ENCODE measurements around the gene GGT6.
A peak's percentile ranks its signal among the peaks of the same experiment; 100 is the strongest.

GGT6 gene

DNA sequence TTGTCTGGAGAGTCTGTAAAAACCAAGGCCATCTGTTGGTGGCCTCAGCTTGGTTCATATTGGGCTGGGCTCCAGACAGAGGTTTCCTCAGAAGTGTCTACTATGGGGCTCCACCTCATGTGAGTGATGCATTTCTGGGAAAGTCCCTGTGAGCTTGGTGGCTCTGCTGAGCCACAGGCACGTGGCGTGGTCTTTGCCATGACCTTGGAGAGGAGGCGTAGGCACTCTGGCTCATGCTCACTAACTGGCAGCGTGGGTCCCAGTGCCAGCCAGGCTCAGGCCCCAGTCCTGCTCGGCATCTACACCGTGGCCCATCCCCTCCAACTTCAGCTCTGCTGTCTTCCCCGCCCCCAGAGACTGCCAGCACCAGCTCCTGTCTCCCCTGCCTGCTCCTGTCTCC lies 13.3 kb upstream of the GGT6 start:
- no peak for DNase-seq (ENCODE audit: low spot score)

DNA sequence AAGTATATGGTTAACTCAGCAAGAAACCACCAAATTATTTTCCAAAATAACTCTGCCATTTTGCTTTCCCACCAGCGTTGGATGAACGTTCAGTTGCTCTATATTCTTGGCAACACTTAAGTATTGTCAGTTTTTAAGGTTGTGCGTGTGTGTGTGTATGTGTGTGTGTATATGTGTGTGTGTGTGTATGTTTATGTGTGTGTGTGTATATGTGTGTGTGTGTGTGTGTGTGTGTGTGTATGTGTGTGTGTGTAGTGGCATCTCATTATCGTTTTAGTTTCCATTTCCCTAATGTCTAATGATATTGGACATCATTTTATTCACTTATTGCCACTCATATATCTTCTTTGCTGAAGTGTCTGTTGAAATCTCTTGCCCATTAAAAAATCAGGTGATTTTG lies 12.7 kb upstream of the GGT6 start:
- no peak for DNase-seq (ENCODE audit: low spot score)

DNA sequence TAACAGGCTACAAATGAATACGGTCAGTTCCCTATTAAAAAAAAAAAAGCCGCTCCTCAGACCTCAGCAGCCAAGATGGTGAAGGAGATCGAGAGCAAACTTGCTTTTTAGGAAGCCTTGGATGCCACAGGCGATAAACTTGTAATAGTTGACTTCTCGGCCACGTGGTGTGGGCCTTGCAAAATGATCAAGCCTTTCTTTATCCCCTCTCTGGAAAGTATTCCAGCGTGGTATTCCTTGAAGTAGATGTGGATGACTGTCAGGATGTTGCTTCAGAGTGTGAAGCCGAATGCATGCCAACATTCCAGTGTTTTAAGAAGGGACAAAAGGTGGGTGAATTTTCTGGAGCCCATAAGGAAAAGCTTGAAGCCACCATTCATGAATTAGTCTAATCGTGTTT lies 11.8 kb upstream of the GGT6 start:
- DNase-seq (ENCODE audit: low spot score) = no peak

DNA sequence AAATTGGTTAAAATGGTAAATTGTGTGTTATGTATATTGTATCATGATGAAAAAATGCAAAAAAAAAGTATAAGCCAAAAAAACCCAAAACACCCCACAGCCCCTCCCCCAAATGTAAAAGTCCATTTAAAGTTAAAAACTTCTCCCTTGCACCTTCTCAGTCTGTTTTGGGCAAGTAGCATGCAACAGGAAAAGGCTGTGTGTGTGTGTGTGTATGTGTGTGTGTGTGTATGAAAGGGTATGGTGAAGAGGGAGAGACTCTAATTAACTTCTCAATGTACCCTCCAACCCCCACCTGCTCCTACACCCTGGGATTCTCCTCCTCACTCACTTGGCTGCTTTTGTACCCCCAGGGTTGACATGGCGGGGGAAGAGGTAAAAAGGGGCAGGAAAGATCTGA lies 9.2 kb upstream of the GGT6 start:
- DNase-seq (ENCODE audit: low spot score) = no peak

GRCh38 chr17:4566785-4567184 lies 6.4 kb upstream of the GGT6 start:
- DNase-seq (ENCODE audit: low spot score) = peak; percentile 60

GRCh38 chr17:4565209-4566141 lies 5.1 kb upstream of the GGT6 start:
- peak; percentile 79 for DNase-seq (ENCODE audit: low spot score)

- peak; percentile 46 for DNase-seq (ENCODE audit: low spot score)
Measured at GRCh38 chr17:4562015-4562969, 1.9 kb upstream of the GGT6 start.

GRCh38 chr17:4560837-4561256 lies 470 bp upstream of the GGT6 start:
- no peak for DNase-seq (ENCODE audit: low spot score)

GRCh38 chr17:4559966-4560365 lies 411 bp downstream of the GGT6 start:
- no peak for DNase-seq (ENCODE audit: low spot score)

- DNase-seq (ENCODE audit: low spot score) = no peak
Measured at GRCh38 chr17:4559139-4559791, 1.1 kb downstream of the GGT6 start.

DNA sequence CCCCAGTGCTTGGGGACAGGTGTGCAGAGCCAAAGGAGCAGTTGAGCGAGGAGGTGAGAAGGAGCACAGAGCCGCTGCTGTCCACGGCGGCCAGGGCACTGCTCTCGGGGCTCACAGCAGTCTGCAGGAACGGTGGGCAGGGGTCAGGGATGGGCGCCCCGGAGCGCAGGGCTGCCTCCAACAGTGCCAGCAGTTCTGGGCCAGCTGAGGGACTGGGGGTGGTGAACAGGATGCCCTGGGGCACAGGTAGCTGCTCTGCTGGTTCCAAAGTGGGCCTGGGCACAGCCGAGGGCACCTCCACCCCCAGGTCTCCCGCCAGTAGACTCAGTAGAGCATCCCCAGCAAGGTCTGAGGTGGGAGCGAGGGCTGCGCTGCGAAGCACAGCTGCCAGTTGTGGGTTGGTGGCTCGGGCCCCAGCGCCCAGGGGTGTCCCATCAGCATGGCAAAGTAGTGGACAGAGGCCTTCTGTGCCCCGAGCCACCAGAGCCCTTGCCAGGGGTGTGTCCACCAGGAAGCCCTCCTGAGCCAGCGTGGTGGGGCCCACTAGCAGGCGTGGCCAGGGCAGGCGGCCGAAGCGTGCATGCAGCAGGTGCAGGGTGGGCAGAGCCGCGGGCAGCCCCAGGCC lies 1.9 kb downstream of the GGT6 start:
- no peak for DNase-seq (ENCODE audit: low spot score)

GRCh38 chr17:4557626-4558346 lies 2.6 kb downstream of the GGT6 start:
- no peak for DNase-seq (ENCODE audit: low spot score)

GRCh38 chr17:4556996-4557395 lies 3.4 kb downstream of the GGT6 start:
- no peak for DNase-seq (ENCODE audit: low spot score)

GRCh38 chr17:4555873-4556759 lies 4.3 kb downstream of the GGT6 start:
- no peak for DNase-seq (ENCODE audit: low spot score)

DNA sequence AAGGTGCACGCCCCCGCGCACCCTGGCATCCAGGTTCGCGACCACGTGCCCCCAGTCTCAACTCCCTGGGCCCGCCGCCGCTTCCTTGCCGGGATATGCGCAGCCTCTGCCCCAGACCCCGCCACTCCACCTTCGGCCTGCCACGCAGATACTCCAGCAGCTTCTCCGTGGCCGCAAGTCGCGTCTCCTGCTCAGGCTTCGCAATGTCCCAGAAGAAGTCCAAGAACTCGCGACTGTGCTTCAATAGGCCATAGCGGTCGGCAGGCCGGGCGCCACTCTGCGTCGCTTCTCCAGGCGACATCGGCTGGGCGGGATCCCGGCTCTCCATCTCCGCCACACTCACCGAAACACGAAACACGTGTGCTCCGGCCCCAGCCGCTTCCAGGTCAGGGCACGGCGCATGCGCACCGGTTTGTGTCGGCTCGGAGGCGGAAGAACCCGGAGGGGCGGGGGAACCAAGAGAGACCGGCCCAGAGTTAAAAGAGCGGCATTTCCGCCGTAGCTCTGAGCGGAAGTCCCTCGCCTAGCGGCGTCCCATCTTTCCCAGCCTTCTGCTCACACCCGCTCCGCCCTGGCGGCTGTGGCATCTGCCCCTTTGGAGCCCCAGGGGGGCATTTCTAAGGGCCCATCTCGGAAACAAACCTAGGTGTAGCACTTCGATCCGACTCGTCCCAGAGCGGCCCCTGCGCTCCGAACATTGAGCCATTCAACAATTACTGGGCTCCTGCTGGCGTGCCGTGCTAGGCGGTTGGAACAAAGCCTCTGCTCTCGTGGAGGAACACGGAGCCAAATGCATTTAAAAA lies 5.2 kb downstream of the GGT6 start, which contains the start of gene MYBBP1A:
Gene MYBBP1A (minus strand): TSS at position 388 of the 803 bp plus-strand sequence. CDS start 60 bp downstream, at position 328.
- DNase-seq (ENCODE audit: low spot score) = peak; percentile 98

DNA sequence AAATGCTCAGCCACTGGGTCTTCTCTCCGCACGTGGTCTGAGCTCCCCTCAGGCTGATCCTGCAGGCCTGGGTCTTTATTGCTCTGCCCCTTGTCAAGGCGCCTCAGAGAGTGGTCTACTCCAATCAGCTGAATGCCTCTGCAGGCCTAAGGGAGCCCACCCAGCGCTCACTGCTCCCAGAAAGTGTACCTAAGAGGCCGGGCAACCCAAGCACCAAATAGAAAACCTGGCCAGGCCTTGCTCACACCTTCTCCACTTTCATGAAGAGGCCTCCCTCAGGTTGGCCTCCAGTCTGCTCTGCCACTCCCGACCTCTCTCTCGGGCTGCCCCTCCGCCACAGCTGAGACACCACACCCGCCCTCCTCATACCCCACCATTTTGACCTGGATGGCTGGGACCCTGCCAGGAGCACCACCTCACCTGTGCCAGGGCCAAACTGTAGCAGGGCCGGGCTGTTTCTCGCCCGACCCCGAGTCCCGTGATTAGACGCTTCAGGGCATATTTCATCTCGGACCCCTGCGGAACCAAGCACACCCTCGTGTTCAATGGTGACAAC lies 5.9 kb downstream of the GGT6 start:
- DNase-seq (ENCODE audit: low spot score) = no peak

- no peak for DNase-seq (ENCODE audit: low spot score)
Measured at GRCh38 chr17:4553669-4554068, 6.7 kb downstream of the GGT6 start.

DNA sequence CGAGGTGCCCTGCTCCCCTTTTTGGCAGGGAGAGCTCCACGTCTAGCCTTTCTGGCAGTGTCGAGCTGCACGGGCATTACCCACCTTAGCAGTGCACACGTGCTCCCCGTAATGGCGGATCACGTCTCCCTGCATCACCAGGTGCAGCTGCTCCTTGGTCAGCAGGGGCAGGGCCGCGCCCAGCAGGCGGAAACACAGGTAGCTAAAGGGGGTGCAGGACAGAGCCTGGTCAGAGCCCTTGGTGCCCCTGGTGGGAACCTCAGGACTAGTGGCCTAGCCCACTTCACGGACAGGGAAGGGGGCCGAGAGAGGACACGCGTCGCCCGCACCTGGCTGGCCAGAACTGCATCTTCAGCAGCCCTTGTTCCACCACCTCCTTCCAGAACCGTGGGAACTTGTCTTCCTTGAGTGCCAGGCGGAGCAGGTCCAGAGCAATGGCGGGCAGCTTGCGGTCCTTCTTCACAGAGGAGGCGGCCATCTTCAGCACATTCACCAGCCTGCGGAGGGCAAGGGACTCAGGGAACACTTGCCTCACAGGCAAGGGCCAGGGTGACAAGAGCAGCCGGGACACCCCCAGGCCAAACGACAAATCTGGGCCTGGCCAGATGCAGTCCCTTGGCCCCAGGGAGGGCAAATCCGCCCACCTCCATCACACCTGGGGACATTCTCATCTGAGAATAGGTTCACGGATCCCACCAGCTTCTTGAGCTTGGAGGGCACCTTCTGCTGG lies 8.4 kb downstream of the GGT6 start:
- DNase-seq (ENCODE audit: low spot score) = no peak
